Ishikawa (cell line): ENCODE data around the gene KIF5C.

ENCODE experiments used
- CEBPB ChIP-seq: IDR thresholded peaks from 2 replicates; pipeline ENCODE4 v1.6.1; 2012
- CREB1 ChIP-seq: IDR thresholded peaks from 2 replicates; pipeline ENCODE4 v1.6.1; 2012; ENCODE audit warnings: low read depth
- EGR1 ChIP-seq: IDR thresholded peaks from 2 replicates; pipeline ENCODE4 v1.6.1; 2012
- EP300 ChIP-seq: IDR thresholded peaks from 2 replicates; pipeline ENCODE4 v1.6.1; 2012; ENCODE audit warnings: borderline replicate concordance
- FOXM1 ChIP-seq: IDR thresholded peaks from 2 replicates; pipeline ENCODE4 v1.6.1; 2012; ENCODE audit warnings: low read depth, borderline replicate concordance
- NFIC ChIP-seq: IDR thresholded peaks from 2 replicates; pipeline ENCODE4 v1.6.1; 2012
- RAD21 ChIP-seq: IDR thresholded peaks from 2 replicates; pipeline ENCODE4 v1.6.1; 2012; ENCODE audit warnings: low read depth
- REST ChIP-seq: IDR thresholded peaks from 2 replicates; pipeline ENCODE4 v1.6.1; 2012; ENCODE audit warnings: low read depth, mild to moderate bottlenecking
- TAF1 ChIP-seq: IDR thresholded peaks from 2 replicates; pipeline ENCODE4 v1.6.1; 2012; ENCODE audit warnings: low read depth, mild to moderate bottlenecking
- TCF12 ChIP-seq: IDR thresholded peaks from 2 replicates; pipeline ENCODE4 v1.6.1; 2012; ENCODE audit warnings: low read depth
- TEAD4 ChIP-seq: IDR thresholded peaks from 2 replicates; pipeline ENCODE4 v1.6.1; 2012
- USF1 ChIP-seq: IDR thresholded peaks from 2 replicates; pipeline ENCODE4 v1.6.1; 2012
- YY1 ChIP-seq: IDR thresholded peaks from 2 replicates; pipeline ENCODE4 v1.6.1; 2012; ENCODE audit warnings: low read depth
- ZBTB7A ChIP-seq: IDR thresholded peaks from 2 replicates; pipeline ENCODE4 v1.6.1; 2012; ENCODE audit warnings: low read depth
- TF ChIP-seq, protein P1 (sequence below): IDR thresholded peaks from 2 replicates; pipeline ENCODE4 v1.6.1; 2012

Gene KIF5C

DNA sequence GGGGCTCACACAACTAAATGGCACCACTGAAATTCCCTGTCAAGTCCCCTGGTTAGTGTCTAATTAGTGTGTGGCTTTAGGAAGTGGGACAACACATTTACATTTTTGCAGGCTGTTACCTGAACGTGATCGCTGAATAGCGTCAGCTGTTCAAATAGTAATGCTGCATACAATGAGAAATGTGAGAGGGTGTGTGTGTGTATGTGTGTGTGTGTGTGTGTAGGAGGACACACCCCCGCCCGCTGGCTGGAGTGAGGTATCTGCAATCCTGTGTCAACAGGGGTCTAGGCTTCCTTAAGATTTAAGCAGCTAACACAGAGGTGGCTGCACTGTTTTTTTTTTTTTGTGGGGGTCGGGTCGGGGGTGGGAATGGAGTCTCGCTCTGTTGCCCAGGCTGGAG, 158.7 kb downstream of the KIF5C start:
- TF ChIP-seq FOXM1 (no peak), ZBTB7A (no peak), REST (no peak), NFIC (no peak), EGR1 (no peak), EP300 (no peak), TCF12 (no peak), RAD21 (no peak), YY1 (no peak), TEAD4 (no peak), USF1 (no peak), TAF1 (no peak), CREB1 (no peak), CEBPB (no peak)
- TF ChIP-seq, protein P1, sequence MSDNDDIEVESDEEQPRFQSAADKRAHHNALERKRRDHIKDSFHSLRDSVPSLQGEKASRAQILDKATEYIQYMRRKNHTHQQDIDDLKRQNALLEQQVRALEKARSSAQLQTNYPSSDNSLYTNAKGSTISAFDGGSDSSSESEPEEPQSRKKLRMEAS: no peak

DNA sequence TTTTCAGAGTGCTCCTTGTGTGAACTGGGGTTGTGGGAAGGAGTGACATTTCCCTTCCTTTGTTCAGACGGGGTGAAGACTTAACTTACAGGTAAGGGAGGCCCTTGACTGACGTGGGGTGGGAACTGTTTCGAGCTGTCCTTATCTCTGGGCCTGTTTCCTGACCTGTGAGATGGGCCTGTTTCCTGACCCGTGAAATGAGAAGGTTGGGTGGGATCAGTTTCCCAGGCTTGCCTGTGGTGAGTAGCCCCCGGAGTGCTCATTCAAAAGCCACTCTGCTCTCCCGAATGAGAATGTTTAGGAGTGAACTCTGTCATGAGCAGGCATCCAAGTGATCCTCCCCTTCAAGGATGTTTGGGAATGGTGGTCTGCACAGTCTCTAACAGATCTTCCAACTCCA, 159.4 kb downstream of the KIF5C start:
- TF ChIP-seq EP300 (no peak), TCF12 (no peak), TEAD4 (no peak), ZBTB7A (no peak), USF1 (no peak), FOXM1 (no peak), CREB1 (no peak), EGR1 (no peak), CEBPB (no peak), RAD21 (no peak), REST (no peak), NFIC (no peak), TAF1 (no peak), YY1 (no peak)
- TF ChIP-seq, protein P1: no peak

GRCh38 chr2:149036507-149037293, 161.7 kb downstream of the KIF5C start:
- TF ChIP-seq FOXM1: no peak
- no peak for TF ChIP-seq REST
- no peak for TF ChIP-seq NFIC
- no peak for TF ChIP-seq TEAD4
- TF ChIP-seq YY1: no peak
- TF ChIP-seq CREB1: no peak
- no peak for TF ChIP-seq TCF12
- no peak for TF ChIP-seq TAF1

DNA sequence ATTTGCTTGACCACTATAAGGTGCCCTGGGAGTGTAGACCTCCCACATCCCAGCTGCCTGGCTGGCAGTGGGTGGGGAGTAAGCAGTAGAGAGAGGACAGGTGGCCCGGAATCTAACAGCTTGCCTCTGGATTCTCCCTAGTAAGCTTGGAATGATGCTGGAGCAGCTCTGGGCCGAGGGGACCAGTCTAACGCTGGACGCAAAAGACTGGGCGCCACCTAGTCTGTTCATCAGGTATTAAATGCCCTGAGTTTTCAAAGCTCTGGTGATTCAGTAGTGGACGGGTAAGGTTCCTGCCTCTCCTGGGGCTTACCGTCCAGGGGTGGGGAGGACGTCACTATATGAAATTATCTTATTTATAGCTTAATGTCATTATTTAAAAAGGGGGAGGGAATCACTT, 162.8 kb downstream of the KIF5C start:
- TF ChIP-seq RAD21 (peak; percentile 17; the same call in 1 of the 2 replicates), TAF1 (no peak)
